ENCODE data around the gene LRRC39.
"Not testable (repeated sequence)": the region's sequence is repeated elsewhere in the genome, so short reads cannot be mapped to it uniquely, and the experiment has no call there.

Gene LRRC39

GRCh38 chr1:100200060-100200459 lies 22.0 kb upstream of the LRRC39 start:
- not testable (repeated sequence) for H3K9ac ChIP-seq (ENCODE audit: low read depth in 1 of 2, low read length in 2 of 2); H3K4me1 ChIP-seq (ENCODE audit: control insufficient read depth in 1 of 2, insufficient read depth in 2 of 2, low read length in 2 of 2); H3K4me3 ChIP-seq (ENCODE audit: low read depth in 1 of 2, low read length in 2 of 2); H3K27me3 ChIP-seq (ENCODE audit: control insufficient read depth in 1 of 2, insufficient read depth in 2 of 2, low read length in 2 of 2); H3K9me3 ChIP-seq (ENCODE audit: control insufficient read depth in 1 of 2, low read length in 2 of 2); H3K27ac ChIP-seq (ENCODE audit: low read depth, low read length)
- H3K36me3 ChIP-seq (ENCODE audit: control insufficient read depth in 1 of 2, insufficient read depth in 2 of 2, low read length in 2 of 2) = peaks cover 0 to 30% of the 10 kb centered on the region in 2 donors

GRCh38 chr1:100198596-100198995 lies 20.5 kb upstream of the LRRC39 start:
- H3K27ac ChIP-seq (ENCODE audit: low read depth, low read length) = no peak overlapping the region
- H3K36me3 ChIP-seq (ENCODE audit: control insufficient read depth in 1 of 2, insufficient read depth in 2 of 2, low read length in 2 of 2) = peaks cover 0 to 30% of the 10 kb centered on the region in 2 donors
- H3K9ac ChIP-seq (ENCODE audit: low read depth in 1 of 2, low read length in 2 of 2) = no peak overlapping the region
- H3K27me3 ChIP-seq (ENCODE audit: control insufficient read depth in 1 of 2, insufficient read depth in 2 of 2, low read length in 2 of 2) = no peaks in the 10 kb centered on the region
- H3K4me3 ChIP-seq (ENCODE audit: low read depth in 1 of 2, low read length in 2 of 2) = no peak overlapping the region
- H3K9me3 ChIP-seq (ENCODE audit: control insufficient read depth in 1 of 2, low read length in 2 of 2) = no peaks in the 10 kb centered on the region
- no peaks in the 10 kb centered on the region for H3K4me1 ChIP-seq (ENCODE audit: control insufficient read depth in 1 of 2, insufficient read depth in 2 of 2, low read length in 2 of 2)

GRCh38 chr1:100188617-100189016 lies 10.6 kb upstream of the LRRC39 start:
- H3K27me3 ChIP-seq (ENCODE audit: control insufficient read depth in 1 of 2, insufficient read depth in 2 of 2, low read length in 2 of 2) = no peaks in the 10 kb centered on the region
- no peak overlapping the region for H3K27ac ChIP-seq (ENCODE audit: low read depth, low read length)
- no peaks in the 10 kb centered on the region for H3K9me3 ChIP-seq (ENCODE audit: control insufficient read depth in 1 of 2, low read length in 2 of 2)
- no peaks in the 10 kb centered on the region for H3K4me1 ChIP-seq (ENCODE audit: control insufficient read depth in 1 of 2, insufficient read depth in 2 of 2, low read length in 2 of 2)
- H3K9ac ChIP-seq (ENCODE audit: low read depth in 1 of 2, low read length in 2 of 2) = no peak overlapping the region
- H3K4me3 ChIP-seq (ENCODE audit: low read depth in 1 of 2, low read length in 2 of 2) = no peak overlapping the region
- H3K36me3 ChIP-seq (ENCODE audit: control insufficient read depth in 1 of 2, insufficient read depth in 2 of 2, low read length in 2 of 2) = no peaks in the 10 kb centered on the region

- H3K36me3 ChIP-seq (ENCODE audit: control insufficient read depth in 1 of 2, insufficient read depth in 2 of 2, low read length in 2 of 2) = no peaks in the 10 kb centered on the region
- no peak overlapping the region for H3K4me3 ChIP-seq (ENCODE audit: low read depth in 1 of 2, low read length in 2 of 2)
- no peaks in the 10 kb centered on the region for H3K9me3 ChIP-seq (ENCODE audit: control insufficient read depth in 1 of 2, low read length in 2 of 2)
- H3K27me3 ChIP-seq (ENCODE audit: control insufficient read depth in 1 of 2, insufficient read depth in 2 of 2, low read length in 2 of 2) = no peaks in the 10 kb centered on the region
- H3K9ac ChIP-seq (ENCODE audit: low read depth in 1 of 2, low read length in 2 of 2) = no peak overlapping the region
- no peaks in the 10 kb centered on the region for H3K4me1 ChIP-seq (ENCODE audit: control insufficient read depth in 1 of 2, insufficient read depth in 2 of 2, low read length in 2 of 2)
- no peak overlapping the region for H3K27ac ChIP-seq (ENCODE audit: low read depth, low read length)
Measured at GRCh38 chr1:100187912-100188311, 9.9 kb upstream of the LRRC39 start.

GRCh38 chr1:100184536-100184935 lies 6.5 kb upstream of the LRRC39 start:
- Histone ChIP-seq H3K4me1 (ENCODE audit: control insufficient read depth in 1 of 2, insufficient read depth in 2 of 2, low read length in 2 of 2) (no peaks in the 10 kb centered on the region), H3K9ac (ENCODE audit: low read depth in 1 of 2, low read length in 2 of 2) (no peak overlapping the region)

GRCh38 chr1:100183370-100183769 lies 5.3 kb upstream of the LRRC39 start:
- Histone ChIP-seq H3K4me1 (ENCODE audit: control insufficient read depth in 1 of 2, insufficient read depth in 2 of 2, low read length in 2 of 2) (no peaks in the 10 kb centered on the region), H3K27ac (ENCODE audit: low read depth, low read length) (no peak overlapping the region), H3K36me3 (ENCODE audit: control insufficient read depth in 1 of 2, insufficient read depth in 2 of 2, low read length in 2 of 2) (no peaks in the 10 kb centered on the region), H3K4me3 (ENCODE audit: low read depth in 1 of 2, low read length in 2 of 2) (no peak overlapping the region), H3K9ac (ENCODE audit: low read depth in 1 of 2, low read length in 2 of 2) (no peak overlapping the region), H3K27me3 (ENCODE audit: control insufficient read depth in 1 of 2, insufficient read depth in 2 of 2, low read length in 2 of 2) (no peaks in the 10 kb centered on the region), H3K9me3 (ENCODE audit: control insufficient read depth in 1 of 2, low read length in 2 of 2) (no peaks in the 10 kb centered on the region)

More at GRCh38 chr1:100184536-100184935, 6.5 kb upstream of the LRRC39 start:
- no peak overlapping the region for H3K4me3 ChIP-seq (ENCODE audit: low read depth in 1 of 2, low read length in 2 of 2)
- H3K9me3 ChIP-seq (ENCODE audit: control insufficient read depth in 1 of 2, low read length in 2 of 2) = no peaks in the 10 kb centered on the region
- H3K27me3 ChIP-seq (ENCODE audit: control insufficient read depth in 1 of 2, insufficient read depth in 2 of 2, low read length in 2 of 2) = no peaks in the 10 kb centered on the region
- no peak overlapping the region for H3K27ac ChIP-seq (ENCODE audit: low read depth, low read length)
- no peaks in the 10 kb centered on the region for H3K36me3 ChIP-seq (ENCODE audit: control insufficient read depth in 1 of 2, insufficient read depth in 2 of 2, low read length in 2 of 2)

- Histone ChIP-seq H3K27me3 (ENCODE audit: control insufficient read depth in 1 of 2, insufficient read depth in 2 of 2, low read length in 2 of 2) (no peaks in the 10 kb centered on the region), H3K9me3 (ENCODE audit: control insufficient read depth in 1 of 2, low read length in 2 of 2) (no peaks in the 10 kb centered on the region), H3K27ac (ENCODE audit: low read depth, low read length) (no peak overlapping the region), H3K4me3 (ENCODE audit: low read depth in 1 of 2, low read length in 2 of 2) (no peak overlapping the region), H3K36me3 (ENCODE audit: control insufficient read depth in 1 of 2, insufficient read depth in 2 of 2, low read length in 2 of 2) (no peaks in the 10 kb centered on the region), H3K9ac (ENCODE audit: low read depth in 1 of 2, low read length in 2 of 2) (no peak overlapping the region), H3K4me1 (ENCODE audit: control insufficient read depth in 1 of 2, insufficient read depth in 2 of 2, low read length in 2 of 2) (no peaks in the 10 kb centered on the region)
Measured at GRCh38 chr1:100177295-100178041, 588 bp downstream of the LRRC39 start.

- H3K27me3 ChIP-seq (ENCODE audit: control insufficient read depth in 1 of 2, insufficient read depth in 2 of 2, low read length in 2 of 2) = no peaks in the 10 kb centered on the region
- H3K36me3 ChIP-seq (ENCODE audit: control insufficient read depth in 1 of 2, insufficient read depth in 2 of 2, low read length in 2 of 2) = no peaks in the 10 kb centered on the region
- no peak overlapping the region for H3K27ac ChIP-seq (ENCODE audit: low read depth, low read length)
- H3K9me3 ChIP-seq (ENCODE audit: control insufficient read depth in 1 of 2, low read length in 2 of 2) = no peaks in the 10 kb centered on the region
- H3K4me3 ChIP-seq (ENCODE audit: low read depth in 1 of 2, low read length in 2 of 2) = no peak overlapping the region
- H3K4me1 ChIP-seq (ENCODE audit: control insufficient read depth in 1 of 2, insufficient read depth in 2 of 2, low read length in 2 of 2) = no peaks in the 10 kb centered on the region
- no peak overlapping the region for H3K9ac ChIP-seq (ENCODE audit: low read depth in 1 of 2, low read length in 2 of 2)
Measured at GRCh38 chr1:100168051-100168450, 10.0 kb downstream of the LRRC39 start.

GRCh38 chr1:100164702-100165101 lies 13.4 kb downstream of the LRRC39 start:
- Histone ChIP-seq H3K27ac (ENCODE audit: low read depth, low read length) (no peak overlapping the region), H3K9me3 (ENCODE audit: control insufficient read depth in 1 of 2, low read length in 2 of 2) (no peaks in the 10 kb centered on the region), H3K36me3 (ENCODE audit: control insufficient read depth in 1 of 2, insufficient read depth in 2 of 2, low read length in 2 of 2) (no peaks in the 10 kb centered on the region), H3K4me3 (ENCODE audit: low read depth in 1 of 2, low read length in 2 of 2) (no peak overlapping the region), H3K4me1 (ENCODE audit: control insufficient read depth in 1 of 2, insufficient read depth in 2 of 2, low read length in 2 of 2) (no peaks in the 10 kb centered on the region), H3K9ac (ENCODE audit: low read depth in 1 of 2, low read length in 2 of 2) (no peak overlapping the region), H3K27me3 (ENCODE audit: control insufficient read depth in 1 of 2, insufficient read depth in 2 of 2, low read length in 2 of 2) (no peaks in the 10 kb centered on the region)

GRCh38 chr1:100164216-100164615 lies 13.8 kb downstream of the LRRC39 start:
- no peaks in the 10 kb centered on the region for H3K36me3 ChIP-seq (ENCODE audit: control insufficient read depth in 1 of 2, insufficient read depth in 2 of 2, low read length in 2 of 2)

More at GRCh38 chr1:100164216-100164615, 13.8 kb downstream of the LRRC39 start:
- no peak overlapping the region for H3K27ac ChIP-seq (ENCODE audit: low read depth, low read length)
- H3K4me3 ChIP-seq (ENCODE audit: low read depth in 1 of 2, low read length in 2 of 2) = no peak overlapping the region
- H3K27me3 ChIP-seq (ENCODE audit: control insufficient read depth in 1 of 2, insufficient read depth in 2 of 2, low read length in 2 of 2) = no peaks in the 10 kb centered on the region
- H3K4me1 ChIP-seq (ENCODE audit: control insufficient read depth in 1 of 2, insufficient read depth in 2 of 2, low read length in 2 of 2) = no peaks in the 10 kb centered on the region
- H3K9me3 ChIP-seq (ENCODE audit: control insufficient read depth in 1 of 2, low read length in 2 of 2) = no peaks in the 10 kb centered on the region
- H3K9ac ChIP-seq (ENCODE audit: low read depth in 1 of 2, low read length in 2 of 2) = no peak overlapping the region
